Body of pancreas (tissue), 4 donors: Measurements from ENCODE around the gene CD34.

Source experiments
- POLR2A ChIP-seq, 3 donors: fragments of 450-650 bp; IDR thresholded peaks; one replicate each; pipeline ENCODE4 v1.6.1; 2016; ENCODE audit warnings: antibody characterized with exemption in 3 of 3, mild to moderate bottlenecking in 2 of 3
- TF ChIP-seq, protein P1 (sequence below), 7 experiments: fragments of 450-650 bp in 4 of 7; fragments of 200-600 bp in 3 of 7; sonication (generic) in 3 of 7; IDR thresholded peaks; one replicate each; pipeline ENCODE4 v1.5.1; 2016 to 2019; ENCODE audit warnings: antibody characterized with exemption in 7 of 7

DNA sequence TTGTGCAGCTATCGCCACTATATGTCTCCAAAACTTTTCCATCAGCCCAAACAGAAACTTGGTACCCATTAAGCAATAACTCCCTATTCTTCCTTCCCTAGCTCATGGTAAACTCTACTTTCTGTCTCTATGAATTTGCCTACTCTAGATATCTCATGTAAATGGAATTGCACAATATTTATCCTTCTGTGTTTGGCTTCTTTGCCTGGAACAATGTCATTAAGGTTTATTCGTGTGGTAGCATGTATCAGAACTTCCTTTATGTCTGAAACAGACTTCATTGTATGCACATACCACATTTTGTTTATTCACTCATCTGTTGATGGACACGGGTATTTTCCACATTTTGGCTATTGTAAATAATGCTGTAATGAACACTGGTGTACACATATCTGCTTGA lies 40.7 kb upstream of the CD34 start:
- TF ChIP-seq, protein P1, sequence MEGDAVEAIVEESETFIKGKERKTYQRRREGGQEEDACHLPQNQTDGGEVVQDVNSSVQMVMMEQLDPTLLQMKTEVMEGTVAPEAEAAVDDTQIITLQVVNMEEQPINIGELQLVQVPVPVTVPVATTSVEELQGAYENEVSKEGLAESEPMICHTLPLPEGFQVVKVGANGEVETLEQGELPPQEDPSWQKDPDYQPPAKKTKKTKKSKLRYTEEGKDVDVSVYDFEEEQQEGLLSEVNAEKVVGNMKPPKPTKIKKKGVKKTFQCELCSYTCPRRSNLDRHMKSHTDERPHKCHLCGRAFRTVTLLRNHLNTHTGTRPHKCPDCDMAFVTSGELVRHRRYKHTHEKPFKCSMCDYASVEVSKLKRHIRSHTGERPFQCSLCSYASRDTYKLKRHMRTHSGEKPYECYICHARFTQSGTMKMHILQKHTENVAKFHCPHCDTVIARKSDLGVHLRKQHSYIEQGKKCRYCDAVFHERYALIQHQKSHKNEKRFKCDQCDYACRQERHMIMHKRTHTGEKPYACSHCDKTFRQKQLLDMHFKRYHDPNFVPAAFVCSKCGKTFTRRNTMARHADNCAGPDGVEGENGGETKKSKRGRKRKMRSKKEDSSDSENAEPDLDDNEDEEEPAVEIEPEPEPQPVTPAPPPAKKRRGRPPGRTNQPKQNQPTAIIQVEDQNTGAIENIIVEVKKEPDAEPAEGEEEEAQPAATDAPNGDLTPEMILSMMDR (IDR thresholded peaks at IDR 0.05) = no peak
- no peak for TF ChIP-seq POLR2A (IDR thresholded peaks at IDR 0.05)
